SU-DHL-6 (cell line): ENCODE measurements around the gene ASTN2.

Experiments used
- EZH2phosphoT487 ChIP-seq: fragments of 200-600 bp; sonication (generic), shearing (Covaris generic); conservative IDR thresholded peaks from 2 replicates; pipeline ENCODE4 v1.6.1; 2018; ENCODE audit warnings: mild to moderate bottlenecking, antibody characterized with exemption, low read length, moderate library complexity, mixed read lengths
- TF ChIP-seq, protein P1 (sequence below): fragments of 200-600 bp; sonication (generic); IDR thresholded peaks from one replicate; pipeline ENCODE4 v1.5.1; 2017; ENCODE audit warnings: antibody characterized with exemption, mild to moderate bottlenecking, low read length, moderate library complexity; ENCODE audit not compliant: insufficient read depth, poor library complexity, severe bottlenecking

DNA sequence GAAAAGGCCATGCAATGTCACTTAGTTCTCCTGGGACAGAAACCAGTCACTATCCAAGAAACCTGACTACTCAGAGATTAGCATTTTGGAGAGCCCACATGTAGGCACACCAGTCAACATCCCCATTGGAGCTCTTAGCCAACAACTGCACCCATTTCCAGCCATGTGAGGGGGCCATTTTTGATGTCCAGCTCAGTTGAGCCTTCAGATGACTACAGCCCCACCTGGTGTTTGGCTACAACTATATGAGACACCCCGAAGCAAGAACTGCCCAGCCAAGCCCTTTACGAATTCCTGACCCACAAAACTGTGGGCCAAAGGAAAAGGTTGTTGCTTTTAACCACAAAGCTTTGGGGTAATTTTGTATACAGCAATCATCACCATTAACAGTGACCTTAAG, 300.1 kb downstream of the ASTN2 start:
- no peak for TF ChIP-seq EZH2phosphoT487
- TF ChIP-seq, protein P1, sequence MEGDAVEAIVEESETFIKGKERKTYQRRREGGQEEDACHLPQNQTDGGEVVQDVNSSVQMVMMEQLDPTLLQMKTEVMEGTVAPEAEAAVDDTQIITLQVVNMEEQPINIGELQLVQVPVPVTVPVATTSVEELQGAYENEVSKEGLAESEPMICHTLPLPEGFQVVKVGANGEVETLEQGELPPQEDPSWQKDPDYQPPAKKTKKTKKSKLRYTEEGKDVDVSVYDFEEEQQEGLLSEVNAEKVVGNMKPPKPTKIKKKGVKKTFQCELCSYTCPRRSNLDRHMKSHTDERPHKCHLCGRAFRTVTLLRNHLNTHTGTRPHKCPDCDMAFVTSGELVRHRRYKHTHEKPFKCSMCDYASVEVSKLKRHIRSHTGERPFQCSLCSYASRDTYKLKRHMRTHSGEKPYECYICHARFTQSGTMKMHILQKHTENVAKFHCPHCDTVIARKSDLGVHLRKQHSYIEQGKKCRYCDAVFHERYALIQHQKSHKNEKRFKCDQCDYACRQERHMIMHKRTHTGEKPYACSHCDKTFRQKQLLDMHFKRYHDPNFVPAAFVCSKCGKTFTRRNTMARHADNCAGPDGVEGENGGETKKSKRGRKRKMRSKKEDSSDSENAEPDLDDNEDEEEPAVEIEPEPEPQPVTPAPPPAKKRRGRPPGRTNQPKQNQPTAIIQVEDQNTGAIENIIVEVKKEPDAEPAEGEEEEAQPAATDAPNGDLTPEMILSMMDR: no peak
